Superior temporal gyrus (tissue), 1 donor: ENCODE data around the gene RAB3GAP1.
"Not testable (repeated sequence)": the region's sequence is repeated elsewhere in the genome, so short reads cannot be mapped to it uniquely, and the experiment has no call there.

Source experiments
- DNase-seq: peaks from one replicate; pipeline ENCODE4 v3.0.0-alpha.2; 2016; ENCODE audit errors: extremely low spot score

Gene RAB3GAP1

DNA sequence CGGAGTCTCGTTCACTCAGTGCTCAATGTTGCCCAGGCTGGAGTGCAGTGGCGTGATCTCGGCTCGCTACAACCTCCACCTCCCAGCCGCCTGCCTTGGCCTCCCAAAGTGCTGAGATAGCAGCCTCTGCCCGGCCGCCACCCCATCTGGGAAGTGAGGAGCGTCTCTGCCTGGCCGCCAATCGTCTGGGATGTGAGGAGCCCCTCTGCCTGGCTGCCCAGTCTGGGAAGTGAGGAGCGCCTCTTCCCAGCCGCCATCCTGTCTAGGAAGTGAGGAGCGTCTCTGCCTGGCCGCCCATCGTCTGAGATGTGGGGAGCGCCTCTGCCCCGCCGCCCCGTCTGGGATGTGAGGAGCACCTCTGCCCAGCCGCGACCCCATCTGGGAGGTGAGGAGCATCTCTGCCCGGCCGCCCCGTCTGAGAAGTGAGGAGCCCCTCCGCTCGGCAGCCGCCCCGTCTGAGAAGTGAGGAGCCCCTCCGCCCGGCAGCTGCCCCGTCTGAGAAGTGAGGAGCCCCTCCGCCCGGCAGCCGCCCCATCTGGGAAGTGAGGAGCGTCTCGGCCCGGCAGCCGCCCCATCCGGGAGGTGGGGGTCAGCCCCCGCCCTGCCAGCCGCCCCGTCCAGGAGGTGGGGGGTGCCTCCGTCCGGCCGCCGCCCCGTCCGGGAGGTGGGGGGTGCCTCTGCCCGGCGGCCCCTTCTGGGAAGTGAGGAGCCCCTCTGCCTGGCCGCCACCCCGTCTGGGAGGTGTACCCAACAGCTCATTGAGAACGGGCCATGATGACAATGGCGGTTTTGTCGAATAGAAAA is 53.6 kb downstream of the RAB3GAP1 start:
- not testable (repeated sequence) for DNase-seq

DNA sequence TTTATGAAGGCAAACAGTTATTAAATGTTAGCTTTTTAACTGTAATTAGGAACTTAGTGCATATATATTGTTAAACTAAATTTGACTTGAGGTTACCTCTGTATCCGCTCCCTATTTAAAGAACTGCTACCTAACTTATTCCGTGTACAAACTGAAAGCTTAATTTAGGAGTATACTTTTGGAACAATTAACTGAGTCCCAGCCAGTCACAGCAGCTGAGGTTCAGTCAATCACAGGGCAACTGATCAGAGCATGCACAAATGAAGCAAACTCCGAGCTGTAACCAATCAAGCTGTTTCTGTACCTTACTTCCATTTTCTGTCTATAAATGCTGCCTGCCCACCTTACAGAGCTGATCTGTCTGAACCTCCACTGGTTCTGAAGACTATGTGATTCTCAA is 61.2 kb downstream of the RAB3GAP1 start:
- DNase-seq = no peak

DNA sequence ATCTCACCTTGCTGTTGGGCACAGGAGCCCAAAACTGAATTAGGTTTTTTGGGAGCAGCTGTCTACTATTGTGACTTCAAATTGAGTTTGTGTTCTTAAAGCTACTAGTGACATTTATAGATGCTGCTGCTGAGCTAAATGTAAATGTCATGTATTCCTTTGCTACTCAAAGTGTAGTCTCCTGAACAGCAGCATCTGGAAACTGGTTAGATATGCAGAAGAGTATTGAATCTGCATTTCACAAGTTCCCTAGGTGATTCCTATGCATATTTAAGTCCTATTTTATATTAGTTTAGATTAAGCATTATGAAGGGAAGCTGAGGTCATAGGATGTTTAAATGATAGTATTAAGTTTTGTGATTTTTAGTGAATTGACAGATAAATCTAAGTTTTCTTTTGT is 67.5 kb downstream of the RAB3GAP1 start:
- no peak for DNase-seq

DNA sequence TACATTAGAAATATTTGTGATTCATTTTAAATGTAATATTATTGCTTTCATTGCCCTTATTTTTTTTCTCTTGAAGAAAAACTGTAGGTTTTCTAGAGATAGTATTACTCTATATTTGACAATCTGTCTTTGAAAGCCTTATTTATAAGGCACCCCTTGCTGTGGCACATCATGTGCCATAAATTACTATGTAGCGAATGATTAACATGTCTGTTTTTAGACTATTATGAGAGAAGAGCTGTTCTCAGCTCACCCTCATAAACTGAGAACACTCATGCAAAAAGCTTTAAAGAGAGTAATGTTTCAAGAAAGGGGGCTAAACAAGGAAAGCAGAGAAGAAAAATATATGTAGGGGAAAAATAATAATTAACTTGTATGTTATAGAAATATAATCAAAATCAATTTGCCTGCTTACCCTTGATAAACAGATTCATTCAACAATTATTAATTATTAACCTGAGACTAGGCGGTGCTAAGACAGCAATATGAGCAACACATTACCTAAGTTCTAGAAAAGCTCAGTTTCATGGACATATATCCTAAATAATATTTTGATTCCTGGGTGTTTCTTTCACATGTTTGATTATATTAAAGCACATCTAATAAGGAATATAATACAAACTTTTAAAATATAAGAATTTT is 69.0 kb downstream of the RAB3GAP1 start:
- no peak for DNase-seq

DNA sequence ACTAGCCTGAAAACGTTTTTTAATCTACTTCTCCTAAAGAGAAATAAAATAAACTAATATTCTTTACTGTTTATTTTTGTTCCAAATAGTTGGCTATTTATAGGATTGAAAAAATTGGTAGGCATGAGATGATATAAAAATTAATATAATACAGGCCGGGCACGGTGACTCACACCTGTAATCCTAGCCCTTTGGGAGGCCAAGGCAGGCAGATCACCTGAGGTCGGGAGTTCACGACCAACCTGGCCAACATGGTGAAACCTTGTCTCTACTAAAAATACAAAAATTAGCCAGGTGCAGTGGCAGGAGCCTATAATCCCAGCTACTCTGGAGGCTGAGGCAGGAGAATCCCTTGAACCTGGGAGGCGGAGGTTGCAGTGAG is 69.6 kb downstream of the RAB3GAP1 start:
- DNase-seq = not testable (repeated sequence)

DNA sequence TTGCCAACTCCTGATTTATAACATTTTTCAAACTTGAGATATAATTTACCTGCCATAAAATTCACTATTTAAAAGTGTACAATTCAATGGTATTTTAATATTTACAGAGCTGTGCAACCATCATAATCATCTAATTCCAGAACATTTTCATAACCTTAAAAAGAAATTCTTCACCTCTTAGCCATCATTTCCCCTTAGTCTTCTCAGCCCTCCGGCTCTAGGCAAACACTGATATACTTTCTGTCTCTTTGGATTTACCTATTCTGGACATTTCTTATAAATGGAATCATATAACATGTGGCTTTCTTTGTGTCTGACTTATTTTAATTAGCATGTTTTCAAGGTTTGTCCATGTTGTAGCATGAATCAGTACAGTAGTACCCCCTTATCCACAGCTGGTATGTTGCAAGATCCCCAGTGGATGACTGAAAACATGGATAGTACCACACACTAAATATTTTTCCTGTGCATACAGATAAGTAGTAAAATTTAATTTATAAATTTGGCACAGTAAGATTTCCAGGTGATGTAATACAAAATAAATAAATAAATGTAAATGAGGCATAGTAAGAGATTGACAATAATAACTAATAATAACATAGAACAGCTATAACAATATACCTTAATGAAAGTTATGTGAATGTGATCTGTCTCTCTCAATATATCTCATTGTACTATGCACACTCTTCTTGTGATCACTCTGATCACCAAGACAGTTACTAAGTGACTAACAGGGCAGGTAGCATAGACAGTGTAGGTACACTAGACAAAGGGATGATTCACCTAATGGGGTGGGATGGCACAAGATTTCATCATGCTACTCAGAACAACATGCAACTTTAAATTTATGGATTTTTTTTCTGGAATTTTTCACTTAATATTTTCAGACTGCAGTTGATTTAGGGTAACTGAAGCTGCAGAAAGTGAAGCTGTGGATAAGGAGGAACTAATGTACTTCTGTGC is 73.1 kb downstream of the RAB3GAP1 start:
- no peak for DNase-seq

DNA sequence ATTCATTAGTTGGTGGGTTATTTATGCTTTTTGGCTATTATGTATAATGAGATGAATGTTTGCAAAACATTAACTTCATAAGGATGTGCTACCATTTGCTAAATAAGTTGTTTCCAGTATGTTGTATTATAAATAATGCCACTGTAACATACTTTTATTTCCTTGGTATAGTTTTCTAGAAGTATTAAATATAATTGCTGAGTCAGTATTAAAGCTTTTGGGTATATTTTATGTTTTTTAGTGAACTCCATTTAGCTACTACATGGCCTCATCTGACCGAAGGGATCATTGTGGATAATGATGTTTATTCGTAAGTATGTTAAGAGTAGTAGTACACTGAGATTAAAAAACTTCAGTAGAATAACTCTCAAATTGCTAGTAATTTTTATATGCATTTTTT is 73.8 kb downstream of the RAB3GAP1 start:
- no peak for DNase-seq

DNA sequence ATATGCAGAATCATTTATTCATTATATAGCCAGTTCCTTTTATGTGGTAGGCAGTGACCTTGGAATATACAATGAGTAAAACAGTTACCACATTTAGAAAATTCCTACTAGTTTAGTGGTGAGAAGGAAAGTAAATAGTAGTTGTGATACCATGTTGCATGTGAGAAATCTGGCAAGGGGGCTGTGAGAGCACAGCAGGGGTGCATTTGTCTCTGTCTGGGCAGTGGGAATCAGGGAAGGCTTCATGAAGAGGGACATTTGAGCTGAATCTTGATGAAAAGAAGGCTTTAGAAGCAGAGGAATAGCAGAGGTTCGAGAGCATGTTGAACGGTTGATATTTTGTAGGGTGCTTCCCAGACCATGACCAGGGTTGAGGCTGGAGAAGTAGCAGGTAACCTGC is 78.7 kb downstream of the RAB3GAP1 start:
- DNase-seq = no peak

DNA sequence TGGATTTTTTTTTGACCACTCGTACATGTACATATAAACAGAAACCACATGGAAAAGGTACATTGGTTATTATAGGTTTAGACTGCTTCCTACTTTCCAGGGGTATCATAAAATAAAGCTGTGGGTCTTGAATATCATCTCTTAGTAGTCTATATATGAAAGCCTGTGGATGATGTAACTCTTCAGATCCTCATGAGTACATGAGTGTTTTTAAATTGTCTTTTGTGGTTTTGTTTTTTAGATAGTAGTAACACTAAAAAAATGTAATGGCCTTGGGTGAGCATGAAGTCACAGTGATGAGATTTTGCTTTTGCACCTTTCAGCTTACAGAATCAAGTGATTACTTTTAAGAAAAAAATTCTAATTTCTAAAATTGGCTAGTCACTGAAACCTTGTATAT is 80.2 kb downstream of the RAB3GAP1 start:
- DNase-seq = no peak

DNA sequence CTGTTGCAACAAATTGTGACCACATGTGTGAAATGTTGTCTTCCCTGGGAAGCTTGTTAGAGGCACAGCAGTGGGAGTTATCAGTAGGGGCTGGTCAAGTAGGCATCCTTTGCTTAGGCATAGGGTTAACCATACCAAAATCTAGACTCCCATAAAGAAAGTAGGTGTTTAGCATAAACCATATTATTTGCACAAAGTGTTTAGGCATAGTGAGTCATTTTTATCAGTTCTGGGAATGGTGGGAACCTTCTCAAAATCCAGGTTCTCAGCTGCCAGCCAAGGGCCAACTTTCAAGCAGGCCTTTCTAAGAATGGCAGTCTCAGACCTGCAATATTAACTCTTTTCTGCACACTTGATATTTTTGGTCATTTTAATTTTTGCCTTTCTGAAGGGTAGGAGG is 88.5 kb downstream of the RAB3GAP1 start:
- no peak for DNase-seq

DNA sequence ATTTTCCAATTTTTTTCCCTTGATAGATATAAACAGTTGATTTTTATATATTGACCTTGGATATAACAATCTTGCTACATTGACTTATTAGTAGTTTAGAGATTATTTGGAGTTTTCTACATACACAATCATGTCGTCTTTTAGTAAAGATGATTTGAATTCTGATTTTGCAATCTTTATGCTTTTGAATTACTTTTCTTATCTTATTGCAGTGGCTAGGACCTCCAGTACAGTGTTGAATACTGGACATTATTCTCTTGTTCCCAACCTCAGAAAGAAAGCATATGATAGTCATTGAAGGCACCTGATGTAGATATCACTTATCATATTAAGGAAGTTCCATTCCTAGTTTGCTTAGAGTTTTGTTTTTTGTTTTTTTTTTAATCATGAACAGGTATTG is 90.2 kb downstream of the RAB3GAP1 start:
- no peak for DNase-seq

DNA sequence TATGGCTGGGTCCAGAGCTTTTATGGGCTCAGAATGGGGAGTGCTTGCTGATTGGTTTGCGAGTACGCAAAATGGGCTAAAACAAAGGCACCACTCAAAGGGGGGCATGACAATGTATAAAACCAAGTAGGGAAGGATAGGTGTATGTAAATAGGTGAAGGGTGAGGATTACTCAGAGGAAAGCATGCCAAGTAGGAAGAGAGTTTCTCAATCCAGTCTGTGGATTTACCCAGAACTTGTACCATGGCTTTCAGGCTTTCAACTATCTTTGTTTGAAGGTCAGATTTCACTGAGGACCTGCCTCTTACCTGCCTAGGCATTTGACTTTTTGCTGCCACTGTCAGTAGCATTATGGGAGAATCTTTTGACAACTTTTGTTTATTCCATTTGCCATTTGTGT is 92.3 kb downstream of the RAB3GAP1 start:
- no peak for DNase-seq

DNA sequence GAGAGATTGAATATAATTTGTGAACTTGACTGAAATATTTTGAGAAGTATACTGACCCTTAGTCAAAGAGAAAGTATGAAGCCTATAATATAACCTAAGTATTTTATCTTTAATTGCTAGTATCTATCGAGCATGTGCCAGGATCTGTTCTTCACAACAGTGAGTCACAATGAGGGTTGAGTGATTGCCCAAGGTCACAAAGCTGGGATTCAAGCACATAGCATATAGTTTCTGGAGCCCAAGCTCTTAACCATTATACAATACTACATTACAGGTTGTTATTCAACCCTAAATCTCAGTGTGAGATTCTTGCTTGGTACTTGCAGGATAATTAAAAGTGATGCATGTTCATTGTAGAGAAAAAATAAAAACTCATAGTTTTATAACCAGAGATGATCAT is 97.2 kb downstream of the RAB3GAP1 start:
- no peak for DNase-seq

DNA sequence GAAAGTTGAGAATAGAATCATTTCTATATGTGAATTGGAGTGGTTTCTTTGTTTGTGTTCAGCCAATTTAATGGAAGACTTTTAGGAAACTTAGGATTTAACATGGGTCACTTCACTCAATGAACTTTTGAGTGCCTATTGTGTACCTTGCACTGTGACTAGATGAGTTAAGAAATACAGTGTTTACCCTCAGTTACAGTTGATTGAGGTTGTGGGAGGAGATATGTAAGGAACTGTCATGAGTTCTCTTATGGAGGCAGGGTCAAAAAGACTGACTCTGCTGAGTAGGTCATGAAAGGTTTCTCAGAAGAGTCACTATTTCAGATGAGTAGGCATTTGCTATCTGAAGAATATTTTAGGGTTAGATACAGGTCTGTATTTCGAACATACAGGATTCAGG is 98.6 kb downstream of the RAB3GAP1 start:
- no peak for DNase-seq

DNA sequence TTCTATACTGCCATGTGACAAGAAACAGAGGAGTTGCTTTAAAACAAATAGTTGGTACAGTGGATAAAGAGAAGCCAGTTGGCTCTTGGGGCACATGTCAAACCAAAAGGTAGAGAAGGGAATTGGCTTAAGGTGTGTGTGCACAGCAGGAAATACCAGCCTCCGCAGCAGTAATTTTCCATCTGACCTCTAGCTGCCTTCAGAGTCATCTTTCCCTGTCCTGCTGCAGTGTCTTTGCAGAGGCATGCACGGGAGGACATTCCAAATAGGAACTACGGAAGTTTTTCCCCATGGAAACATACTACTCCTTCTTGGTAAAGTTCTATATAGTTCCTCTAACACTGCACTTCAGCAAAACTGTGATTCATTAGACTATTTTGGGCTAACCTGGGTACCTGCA is 99.5 kb downstream of the RAB3GAP1 start:
- DNase-seq = no peak

DNA sequence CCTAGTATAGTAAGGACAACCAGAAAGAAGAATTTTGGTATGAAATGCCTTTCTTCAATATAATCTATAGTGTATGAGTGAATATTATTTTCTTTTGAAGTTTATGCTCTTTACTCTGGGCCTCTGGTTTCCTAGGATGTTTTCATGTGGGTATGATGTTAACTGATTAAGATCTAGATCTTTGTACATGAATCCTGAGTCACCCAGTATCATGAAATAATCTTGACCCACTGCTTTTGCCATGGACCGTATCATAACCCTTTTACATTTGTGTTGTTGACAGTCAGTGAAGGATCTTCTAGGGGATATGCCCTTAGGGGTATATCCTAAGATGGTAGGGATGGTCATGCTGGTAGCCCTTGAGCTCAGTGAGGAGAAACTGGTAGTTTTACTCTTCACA is 100.3 kb downstream of the RAB3GAP1 start:
- no peak for DNase-seq

DNA sequence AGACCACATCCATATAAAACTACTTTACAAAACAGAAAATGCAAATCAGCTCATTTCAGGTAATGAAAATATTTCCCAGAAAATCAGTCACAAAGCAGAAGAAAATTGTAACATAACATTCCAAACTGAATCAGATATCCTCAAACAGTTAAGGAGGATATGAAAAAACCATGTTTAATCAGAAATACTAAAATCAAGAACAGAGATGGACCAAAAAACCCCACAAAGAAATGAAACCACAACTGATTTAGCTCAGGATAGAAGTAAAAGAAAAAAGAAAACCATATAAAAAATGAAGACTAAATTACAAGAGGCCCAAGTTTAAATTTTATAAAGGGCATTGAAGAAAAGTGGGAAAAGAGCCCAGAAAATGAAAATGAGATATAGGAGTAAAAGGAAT is 102.9 kb downstream of the RAB3GAP1 start:
- DNase-seq = no peak

DNA sequence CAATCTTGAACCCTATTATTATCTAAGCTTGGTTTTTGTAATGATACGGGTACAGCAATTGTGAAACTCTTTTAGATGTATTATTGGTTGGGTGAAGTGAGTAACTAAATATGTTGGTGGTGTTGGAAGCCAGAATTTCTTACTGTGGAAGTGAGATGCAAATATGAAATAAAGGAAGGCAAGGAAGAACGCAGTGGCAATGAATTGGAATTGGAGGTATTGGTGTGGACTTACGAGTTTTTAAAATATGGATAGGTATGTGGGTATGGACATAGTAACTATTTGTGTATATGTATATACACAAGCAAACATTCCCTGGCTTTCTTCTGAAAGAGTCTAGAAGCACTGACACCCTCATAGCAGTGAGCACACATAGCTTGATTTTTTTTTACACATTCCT is 105.8 kb downstream of the RAB3GAP1 start:
- peak; percentile 61 for DNase-seq

DNA sequence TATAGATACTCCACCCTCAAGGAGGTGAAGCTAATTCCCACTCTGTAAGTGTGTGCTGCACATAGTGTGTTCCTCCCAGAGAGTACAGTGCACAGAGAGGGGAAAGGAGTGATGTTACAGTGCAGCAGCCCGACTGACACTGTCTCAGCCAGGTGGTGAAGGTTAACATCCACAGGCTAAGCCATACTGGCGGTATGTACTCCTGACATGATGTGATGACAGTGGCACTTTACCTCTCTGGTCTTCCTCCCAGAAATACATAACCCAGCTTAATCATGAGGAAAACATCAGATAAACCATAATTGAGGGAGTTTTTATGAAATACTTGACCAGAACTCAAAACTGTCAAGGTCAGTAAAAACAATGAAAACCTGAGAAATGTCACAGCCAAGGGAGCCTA is 107.1 kb downstream of the RAB3GAP1 start:
- no peak for DNase-seq

DNA sequence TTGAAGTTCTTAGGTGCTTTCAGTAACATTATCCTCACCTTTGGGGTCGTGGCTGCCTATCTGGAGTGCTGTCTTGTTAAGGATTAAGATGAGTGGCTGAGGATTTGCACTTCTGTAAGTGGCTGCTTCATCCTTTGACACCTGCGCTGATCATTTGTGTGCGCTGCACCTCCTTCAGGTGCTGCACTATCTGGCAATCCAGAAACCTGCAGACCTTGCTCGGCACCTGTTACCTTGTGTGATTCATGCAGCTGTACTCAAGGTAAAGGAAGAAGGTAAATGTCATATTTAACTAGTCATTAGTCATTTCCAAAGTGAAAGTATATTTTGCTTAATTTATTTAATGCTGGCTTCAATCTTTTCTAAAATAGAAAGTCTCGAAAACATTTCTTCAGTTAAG is 110.3 kb downstream of the RAB3GAP1 start:
- no peak for DNase-seq

DNA sequence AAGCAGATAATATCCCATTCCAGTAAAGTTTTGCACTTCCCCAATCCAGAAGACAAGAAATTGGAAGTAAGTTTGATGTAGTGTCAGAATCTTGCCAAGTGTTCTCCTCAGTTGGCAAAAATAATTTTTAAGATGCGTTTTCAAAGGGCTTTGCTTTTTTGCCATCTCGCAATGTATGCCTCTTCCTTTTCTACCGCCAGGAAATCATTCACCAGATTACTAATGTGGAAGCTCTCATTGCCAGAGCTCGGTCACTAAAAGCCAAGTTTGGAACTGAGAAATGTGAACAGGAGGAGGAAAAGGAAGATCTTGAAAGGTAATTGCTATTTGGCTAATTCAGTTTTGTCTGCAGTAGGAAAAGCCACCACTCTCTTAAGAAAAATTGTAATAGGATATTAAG is 110.7 kb downstream of the RAB3GAP1 start:
- no peak for DNase-seq

DNA sequence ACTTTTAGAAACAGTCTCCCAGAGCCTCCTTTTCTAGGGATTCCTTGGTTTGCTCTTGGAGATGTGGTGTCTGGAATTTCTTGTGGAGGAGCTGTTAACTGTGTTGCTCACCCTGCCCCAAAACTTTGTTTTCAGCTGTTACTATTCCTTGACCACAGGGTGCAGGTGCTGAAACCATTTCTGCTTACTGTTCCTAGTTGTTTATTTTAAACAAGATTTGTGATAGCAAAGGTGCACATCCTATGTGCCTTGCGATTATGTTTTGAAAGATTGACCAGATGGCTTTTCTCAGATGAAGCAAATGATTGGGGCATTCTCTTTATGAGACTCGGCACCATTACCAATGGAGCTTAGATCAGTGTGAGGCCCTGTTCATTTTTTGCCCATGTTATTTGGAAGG is 111.2 kb downstream of the RAB3GAP1 start:
- no peak for DNase-seq

DNA sequence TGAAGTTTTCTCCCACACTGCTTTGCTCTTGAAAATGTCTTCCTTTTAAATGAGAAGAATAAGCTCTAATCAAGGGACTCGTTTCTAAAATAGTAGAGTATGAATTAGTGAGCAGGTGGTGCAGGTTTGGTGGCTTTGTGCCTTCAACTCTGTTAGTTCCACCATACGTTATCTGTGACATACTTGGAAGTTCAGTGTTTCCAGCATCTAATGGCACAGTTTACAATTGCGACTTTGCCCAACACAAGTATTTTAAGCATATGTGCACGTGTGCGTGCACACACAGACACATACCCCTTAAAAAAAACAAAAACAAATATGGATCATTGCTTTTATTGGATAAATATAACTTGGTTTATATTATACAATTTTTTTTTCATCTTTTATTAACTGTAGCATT is 111.8 kb downstream of the RAB3GAP1 start:
- DNase-seq = no peak
